ENCODE measurements around the gene KCNQ4. TPM values are rescaled to one million over a fixed set of nuclear protein-coding genes. Genes with fewer than 3 reads are reported as not detected.

Gene KCNQ4
- total RNA-seq, 1 experiment from 2014 or later = 1.4 TPM

DNA sequence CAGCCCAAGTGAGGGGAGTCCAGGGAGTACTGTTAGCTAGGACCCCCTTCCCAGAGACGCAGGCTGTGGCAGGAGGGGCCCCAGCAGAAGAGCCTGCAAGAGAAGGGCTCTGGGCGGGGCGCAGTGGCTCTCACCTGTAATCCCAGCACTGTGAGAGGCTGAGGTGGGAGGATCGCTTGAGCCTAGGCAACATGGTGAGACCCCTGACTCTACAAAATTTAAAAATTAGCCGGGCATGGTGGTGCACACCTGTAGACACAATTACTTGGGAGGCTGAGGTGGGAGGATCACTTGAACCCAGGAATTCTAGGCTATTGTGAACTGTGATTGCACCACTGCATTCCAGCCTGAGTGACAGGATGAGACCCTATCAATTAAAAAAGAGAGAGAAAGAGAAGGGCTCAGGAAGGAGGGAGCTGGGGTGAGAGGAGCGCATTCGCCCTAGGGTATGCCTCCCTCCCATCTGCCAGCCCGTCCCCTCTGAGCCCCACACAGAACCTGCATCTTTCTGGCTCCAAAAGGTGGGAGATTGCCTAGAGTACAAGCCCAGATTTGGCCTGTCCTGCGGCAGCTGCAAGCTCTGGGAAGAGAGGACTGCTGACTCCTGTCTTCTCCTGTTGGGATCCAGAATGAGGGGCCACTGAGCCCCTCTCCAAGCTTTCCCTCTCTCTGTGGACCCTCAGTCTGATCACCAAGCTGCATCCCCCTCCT, 3.6 kb downstream of the KCNQ4 start:
- H3K9ac ChIP-seq (ENCODE audit: extremely low read depth, insufficient read length, low read length) = no peak overlapping the region
- H3K27ac Mint-ChIP-seq = peak overlapping the region in 2 of 3 experiments; percentile 46 to 52; a peak in 1 of 7 replicates
- H3K4me1 Mint-ChIP-seq = peaks cover 11 to 22% of the 10 kb centered on the region in 2 experiments
- H2BK5ac ChIP-seq (ENCODE audit: insufficient read length, low read length) = no peak overlapping the region
- H2BK120ac ChIP-seq (ENCODE audit: low read depth, low read length, poor library complexity, severe bottlenecking) = no peak overlapping the region
- no peaks in the 10 kb centered on the region for H3K9me3 Mint-ChIP-seq
- H3K36me3 Mint-ChIP-seq (ENCODE audit: insufficient read depth in 1 of 3, low read depth in 3 of 3) = no peaks in the 10 kb centered on the region; a peak in 1 of 7 replicates
- H4K8ac ChIP-seq (replicated peaks; ENCODE audit: insufficient read length, low read depth, low read length) = no peak overlapping the region
- no peak overlapping the region for H4K91ac ChIP-seq (ENCODE audit: insufficient read length, low read depth, low read length)
- H4K5ac ChIP-seq (ENCODE audit: insufficient read length, low read depth, low read length) = no peak overlapping the region
- no peaks in the 10 kb centered on the region for H3K9me3 ChIP-seq (ENCODE audit: control insufficient read depth, low read depth, low read length)
- H3T11ph ChIP-seq (ENCODE audit: low read length) = no peak overlapping the region
- no peaks in the 10 kb centered on the region for H3K4me1 ChIP-seq (ENCODE audit: insufficient read depth, low read length)
- TF ChIP-seq CTCF (conservative IDR thresholded peaks at IDR 0.05) = no peak
- no peak overlapping the region for H2AK5ac ChIP-seq (ENCODE audit: insufficient read length, low read length)
- H3K14ac ChIP-seq (ENCODE audit: insufficient read depth, low read length) = no peak overlapping the region
- no peak overlapping the region for H3K27ac ChIP-seq (ENCODE audit: insufficient read length, low read depth, low read length)
- no peak overlapping the region for H3K18ac ChIP-seq (ENCODE audit: insufficient read length, low read depth, low read length)
- H2BK15ac ChIP-seq (ENCODE audit: low read depth, low read length) = no peak overlapping the region
- H3K23ac ChIP-seq (ENCODE audit: insufficient read length, low read depth, low read length) = no peak overlapping the region
- no peak for DNase-seq
- H2BK20ac ChIP-seq (ENCODE audit: low read depth, low read length, poor library complexity, severe bottlenecking) = no peak overlapping the region
- H3K79me1 ChIP-seq (ENCODE audit: insufficient read depth, low read depth, low read length, poor library complexity, severe bottlenecking) = no peaks in the 10 kb centered on the region
- H4K20me1 ChIP-seq (ENCODE audit: control insufficient read depth, insufficient read depth, insufficient read length) = no peaks in the 10 kb centered on the region
- H3K56ac ChIP-seq (ENCODE audit: insufficient read length, low read depth, low read length) = no peak overlapping the region
- H3K27me3 ChIP-seq (ENCODE audit: insufficient read depth, low read length) = peaks cover 7% of the 10 kb centered on the region; the same call in 1 of the 2 replicates
- no peak overlapping the region for H2AFZ ChIP-seq (ENCODE audit: low read length)
- H3K23me2 ChIP-seq (ENCODE audit: insufficient read length, low read depth, low read length, poor library complexity, severe bottlenecking) = peaks cover 16% of the 10 kb centered on the region
- WGBS (ENCODE audit: extremely low coverage, insufficient read length, low lambda C conversion rate) = no CpG with 5 or more reads among the region's 9 CpGs
- no peak overlapping the region for H3K4me2 ChIP-seq (ENCODE audit: insufficient read depth, insufficient read length, low read length)
- peaks cover 45% of the 10 kb centered on the region for H3K27me3 Mint-ChIP-seq (ENCODE audit: low read depth)
- no peaks in the 10 kb centered on the region for H3K79me2 ChIP-seq (ENCODE audit: insufficient read depth, low read length)
- H2BK12ac ChIP-seq (ENCODE audit: insufficient read length, low read depth, low read length) = no peak overlapping the region
- H3K4me3 Mint-ChIP-seq = no peak overlapping the region
- no peak overlapping the region for H3K4ac ChIP-seq (ENCODE audit: low read depth, low read length)
